Measurements from ENCODE around the gene ACER3.

Gene ACER3

GRCh38 chr11:77071671-77072605 lies 211.2 kb downstream of the ACER3 start:
- peaks cover 15% of the 10 kb centered on the region for H3K4me1 ChIP-seq (ENCODE audit: low read length)
- no peaks in the 10 kb centered on the region for H3K9me3 ChIP-seq (ENCODE audit: insufficient read depth, low read length)
- no peak overlapping the region for H3K4me2 ChIP-seq (ENCODE audit: low read length)
- H3K36me3 ChIP-seq (replicated peaks; ENCODE audit: low read depth, low read length), result no peaks in the 10 kb centered on the region
- no peaks in the 10 kb centered on the region for H3K79me2 ChIP-seq (ENCODE audit: low read length)
- no peak overlapping the region for H3K9ac ChIP-seq (ENCODE audit: low read length)
- H3K4me3 ChIP-seq (ENCODE audit: low read length), result no peak overlapping the region
- TF ChIP-seq EZH2phosphoT487 (IDR thresholded peaks at IDR 0.05; ENCODE audit: low read depth), result no peak
- no peak for TF ChIP-seq CTCF (IDR thresholded peaks at IDR 0.05; ENCODE audit: low read depth, low read length)
- peaks cover 19% of the 10 kb centered on the region for H3K27me3 ChIP-seq (ENCODE audit: low read depth, low read length)
- no peak overlapping the region for H2AFZ ChIP-seq (ENCODE audit: low read depth, low read length)
- no peak overlapping the region for H3K27ac ChIP-seq (ENCODE audit: low read length)
- H4K20me1 ChIP-seq (ENCODE audit: insufficient read depth, low read length), result no peaks in the 10 kb centered on the region

GRCh38 chr11:77072851-77073327 lies 212.2 kb downstream of the ACER3 start:
- Histone ChIP-seq H3K27ac (ENCODE audit: low read length) (no peak overlapping the region), H3K4me2 (ENCODE audit: low read length) (no peak overlapping the region)
- TF ChIP-seq CTCF (IDR thresholded peaks at IDR 0.05; ENCODE audit: low read depth, low read length) (no peak), EZH2phosphoT487 (IDR thresholded peaks at IDR 0.05; ENCODE audit: low read depth) (no peak)

DNA sequence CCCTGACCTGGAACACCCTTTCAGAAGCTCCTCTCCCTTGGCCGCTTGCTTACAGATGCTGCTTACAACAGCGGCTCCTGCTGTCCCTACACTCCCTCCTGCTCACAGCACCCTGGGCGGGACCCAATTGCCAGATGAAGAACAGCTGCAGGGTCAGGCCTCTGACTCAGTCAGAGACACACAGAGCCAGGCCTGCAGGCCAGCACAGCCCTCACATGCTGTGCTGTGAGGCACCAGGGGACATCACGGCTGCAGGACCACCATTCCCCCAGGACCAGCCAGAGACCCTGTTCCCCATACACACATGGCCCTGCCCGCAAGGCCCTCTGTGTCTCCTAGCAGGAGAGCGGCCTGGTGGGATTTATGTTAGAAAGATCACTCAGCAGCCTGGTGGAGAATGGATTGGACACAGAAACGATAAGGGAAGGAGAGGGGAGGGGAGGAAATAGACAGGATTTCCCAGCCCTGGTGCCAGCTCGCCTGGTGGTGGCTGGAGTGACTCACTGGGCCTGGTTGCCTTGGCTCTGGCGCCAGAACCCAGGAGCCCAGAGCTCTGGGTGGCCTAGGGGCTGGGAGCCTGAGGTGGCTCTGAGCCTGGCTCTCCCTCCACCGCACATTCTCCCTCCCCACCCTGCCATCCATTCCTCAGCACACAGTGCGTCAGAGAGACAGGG lies 212.7 kb downstream of the ACER3 start:
- Histone ChIP-seq H3K4me1 (ENCODE audit: low read length) (peaks cover 15% of the 10 kb centered on the region), H3K4me2 (ENCODE audit: low read length) (no peak overlapping the region), H2AFZ (ENCODE audit: low read depth, low read length) (no peak overlapping the region), H4K20me1 (ENCODE audit: insufficient read depth, low read length) (no peaks in the 10 kb centered on the region), H3K36me3 (replicated peaks; ENCODE audit: low read depth, low read length) (no peaks in the 10 kb centered on the region), H3K27me3 (ENCODE audit: low read depth, low read length) (peaks cover 24% of the 10 kb centered on the region), H3K27ac (ENCODE audit: low read length) (no peak overlapping the region), H3K9me3 (ENCODE audit: insufficient read depth, low read length) (no peaks in the 10 kb centered on the region), H3K4me3 (ENCODE audit: low read length) (no peak overlapping the region), H3K9ac (ENCODE audit: low read length) (no peak overlapping the region), H3K79me2 (ENCODE audit: low read length) (no peaks in the 10 kb centered on the region)
- TF ChIP-seq EZH2phosphoT487 (IDR thresholded peaks at IDR 0.05; ENCODE audit: low read depth) (no peak), CTCF (IDR thresholded peaks at IDR 0.05; ENCODE audit: low read depth, low read length) (no peak)

More at GRCh38 chr11:77072851-77073327, 212.2 kb downstream of the ACER3 start:
- H3K27me3 ChIP-seq (ENCODE audit: low read depth, low read length), result peaks cover 19% of the 10 kb centered on the region
- no peaks in the 10 kb centered on the region for H4K20me1 ChIP-seq (ENCODE audit: insufficient read depth, low read length)
- H3K9me3 ChIP-seq (ENCODE audit: insufficient read depth, low read length), result no peaks in the 10 kb centered on the region
- no peaks in the 10 kb centered on the region for H3K36me3 ChIP-seq (replicated peaks; ENCODE audit: low read depth, low read length)
- H3K79me2 ChIP-seq (ENCODE audit: low read length), result no peaks in the 10 kb centered on the region
- H3K4me1 ChIP-seq (ENCODE audit: low read length), result peaks cover 15% of the 10 kb centered on the region
- H2AFZ ChIP-seq (ENCODE audit: low read depth, low read length), result no peak overlapping the region
- no peak overlapping the region for H3K4me3 ChIP-seq (ENCODE audit: low read length)
- H3K9ac ChIP-seq (ENCODE audit: low read length), result no peak overlapping the region

DNA sequence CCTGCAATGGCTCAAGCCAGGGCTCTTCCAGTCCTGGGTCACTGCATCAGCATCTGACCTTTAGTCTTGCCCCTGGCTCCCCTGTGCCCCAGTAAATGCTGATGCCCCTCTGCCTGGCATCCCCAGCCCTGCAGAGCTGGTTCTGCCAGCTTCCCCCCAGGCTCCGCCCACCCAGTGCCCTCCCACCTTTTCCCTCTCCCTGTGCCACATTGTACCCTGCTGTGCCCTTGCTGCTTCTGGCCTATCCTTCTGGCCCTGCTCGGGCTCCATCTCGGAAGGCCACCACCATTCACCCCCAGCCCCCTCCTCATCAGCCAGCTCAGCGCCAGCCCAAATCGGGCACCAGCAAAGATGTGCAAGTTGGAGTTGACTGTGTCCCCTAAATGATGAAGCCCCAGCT lies 213.5 kb downstream of the ACER3 start:
- Histone ChIP-seq H3K9me3 (ENCODE audit: insufficient read depth, low read length) (no peaks in the 10 kb centered on the region), H3K9ac (ENCODE audit: low read length) (no peak overlapping the region), H3K36me3 (replicated peaks; ENCODE audit: low read depth, low read length) (no peaks in the 10 kb centered on the region), H3K4me2 (ENCODE audit: low read length) (no peak overlapping the region), H3K79me2 (ENCODE audit: low read length) (no peaks in the 10 kb centered on the region), H3K4me3 (ENCODE audit: low read length) (no peak overlapping the region), H2AFZ (ENCODE audit: low read depth, low read length) (no peak overlapping the region), H3K27me3 (ENCODE audit: low read depth, low read length) (peaks cover 22% of the 10 kb centered on the region), H3K27ac (ENCODE audit: low read length) (no peak overlapping the region), H4K20me1 (ENCODE audit: insufficient read depth, low read length) (no peaks in the 10 kb centered on the region), H3K4me1 (ENCODE audit: low read length) (peaks cover 15% of the 10 kb centered on the region)
- no peak for TF ChIP-seq CTCF (IDR thresholded peaks at IDR 0.05; ENCODE audit: low read depth, low read length)
- no peak for TF ChIP-seq EZH2phosphoT487 (IDR thresholded peaks at IDR 0.05; ENCODE audit: low read depth)
